Epithelial cell of proximal tubule (primary cell): ENCODE results near the gene MEGF11. TPM values are rescaled to one million over a fixed set of nuclear protein-coding genes. Genes with fewer than 3 reads are reported as not detected.
A peak's percentile ranks its signal among the peaks of the same experiment; 100 is the strongest.

Experiments
- DNase-seq: peaks from one replicate; pipeline ENCODE4 v3.0.0-alpha.2; 2011; ENCODE audit warnings: low read depth
- H3K4me3 ChIP-seq: 2 replicates; pipeline ENCODE4 v1.5.1; 2011; ENCODE audit warnings: low read depth, mild to moderate bottlenecking, low read length
- total RNA-seq: library from RNA; depleted of rRNA; stranded (reverse); fragments of >200 nt; gene quantifications from 2 replicates; pipeline ENCODE4 v1.2.3, GENCODE V29; 2015
- TF ChIP-seq, protein P1 (sequence below): conservative IDR thresholded peaks from 2 replicates; pipeline ENCODE4 v1.5.1; 2012; ENCODE audit warnings: low read depth, mild to moderate bottlenecking, low read length

MEGF11 gene
- total RNA-seq, 1 donor from 2014 or later: 3.7 TPM

DNA sequence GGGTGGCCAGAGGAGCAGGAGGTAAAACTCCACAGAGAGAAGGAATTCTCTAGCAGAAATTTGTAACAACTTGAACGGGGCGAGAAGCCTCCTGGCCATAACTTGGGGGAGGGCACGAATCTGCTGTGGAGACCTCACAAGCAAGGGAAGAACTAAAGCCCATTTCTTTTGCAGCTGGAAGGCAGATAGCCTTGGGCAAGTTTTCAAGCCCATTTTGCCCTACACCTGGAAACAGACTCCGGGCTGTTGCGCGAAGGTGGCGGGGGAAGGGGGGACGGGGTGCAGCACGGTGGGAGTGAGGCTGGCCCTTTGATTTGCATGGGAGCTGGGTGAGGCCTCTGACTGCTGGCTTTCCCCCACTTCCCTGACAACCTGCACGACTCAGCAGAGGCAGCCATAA lies 168.8 kb downstream of the MEGF11 start:
- DNase-seq: no peak
- TF ChIP-seq, protein P1, sequence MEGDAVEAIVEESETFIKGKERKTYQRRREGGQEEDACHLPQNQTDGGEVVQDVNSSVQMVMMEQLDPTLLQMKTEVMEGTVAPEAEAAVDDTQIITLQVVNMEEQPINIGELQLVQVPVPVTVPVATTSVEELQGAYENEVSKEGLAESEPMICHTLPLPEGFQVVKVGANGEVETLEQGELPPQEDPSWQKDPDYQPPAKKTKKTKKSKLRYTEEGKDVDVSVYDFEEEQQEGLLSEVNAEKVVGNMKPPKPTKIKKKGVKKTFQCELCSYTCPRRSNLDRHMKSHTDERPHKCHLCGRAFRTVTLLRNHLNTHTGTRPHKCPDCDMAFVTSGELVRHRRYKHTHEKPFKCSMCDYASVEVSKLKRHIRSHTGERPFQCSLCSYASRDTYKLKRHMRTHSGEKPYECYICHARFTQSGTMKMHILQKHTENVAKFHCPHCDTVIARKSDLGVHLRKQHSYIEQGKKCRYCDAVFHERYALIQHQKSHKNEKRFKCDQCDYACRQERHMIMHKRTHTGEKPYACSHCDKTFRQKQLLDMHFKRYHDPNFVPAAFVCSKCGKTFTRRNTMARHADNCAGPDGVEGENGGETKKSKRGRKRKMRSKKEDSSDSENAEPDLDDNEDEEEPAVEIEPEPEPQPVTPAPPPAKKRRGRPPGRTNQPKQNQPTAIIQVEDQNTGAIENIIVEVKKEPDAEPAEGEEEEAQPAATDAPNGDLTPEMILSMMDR: no peak
- no peak overlapping the region for H3K4me3 ChIP-seq

DNA sequence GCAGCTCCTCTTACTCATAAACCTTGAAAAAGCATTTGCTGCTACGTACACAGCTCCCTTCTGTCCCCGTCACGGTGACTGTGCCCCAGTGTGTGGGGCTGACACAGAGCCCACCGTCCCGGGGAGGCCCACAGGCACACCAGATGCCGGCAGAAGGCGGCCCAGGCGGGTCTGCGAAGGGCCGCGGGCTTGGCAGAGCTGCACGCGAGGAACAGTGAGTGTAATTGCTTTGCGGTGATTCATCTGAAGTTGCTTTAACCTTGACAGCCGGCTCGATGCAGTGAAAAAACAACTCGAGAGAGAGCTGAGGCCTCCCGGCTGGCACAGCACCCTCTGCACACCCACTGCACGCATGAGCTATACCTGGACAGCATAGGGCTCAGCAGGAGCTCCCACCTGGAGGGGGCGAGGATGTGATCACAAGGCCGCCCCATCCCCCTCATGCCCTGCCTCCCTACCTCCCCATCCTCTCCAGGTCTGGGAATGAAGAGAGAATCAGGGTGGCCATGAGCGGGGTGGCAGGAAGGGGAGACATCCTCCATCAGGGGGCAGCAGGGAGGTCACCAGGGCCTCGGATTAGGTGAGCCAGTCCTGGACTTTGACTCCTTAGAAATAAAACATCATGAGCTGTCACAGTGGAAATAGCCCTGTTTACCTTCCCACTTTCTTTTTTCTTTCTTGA lies 172.7 kb downstream of the MEGF11 start:
- TF ChIP-seq, protein P1: peak; percentile 55
- peak; percentile 30 for DNase-seq
- no peak overlapping the region for H3K4me3 ChIP-seq

DNA sequence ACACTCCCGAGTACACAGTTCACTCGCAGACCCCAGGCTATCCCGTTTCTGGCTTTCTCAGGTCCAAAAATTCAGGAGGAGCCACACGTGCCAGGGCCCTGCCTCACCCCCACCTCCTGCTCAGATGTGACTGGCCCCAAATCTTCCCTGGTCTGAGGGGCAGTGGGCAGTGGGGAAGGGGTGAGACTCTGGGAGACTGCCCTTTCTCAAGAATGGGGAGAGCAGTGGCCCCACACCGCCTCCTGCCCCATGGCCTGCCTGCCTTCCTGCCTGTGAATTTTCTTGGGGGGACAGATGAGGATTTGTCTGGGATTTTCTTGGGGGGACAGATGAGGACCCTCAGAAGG lies 174.6 kb downstream of the MEGF11 start:
- no peak overlapping the region for H3K4me3 ChIP-seq
- TF ChIP-seq, protein P1: no peak
- DNase-seq: no peak

DNA sequence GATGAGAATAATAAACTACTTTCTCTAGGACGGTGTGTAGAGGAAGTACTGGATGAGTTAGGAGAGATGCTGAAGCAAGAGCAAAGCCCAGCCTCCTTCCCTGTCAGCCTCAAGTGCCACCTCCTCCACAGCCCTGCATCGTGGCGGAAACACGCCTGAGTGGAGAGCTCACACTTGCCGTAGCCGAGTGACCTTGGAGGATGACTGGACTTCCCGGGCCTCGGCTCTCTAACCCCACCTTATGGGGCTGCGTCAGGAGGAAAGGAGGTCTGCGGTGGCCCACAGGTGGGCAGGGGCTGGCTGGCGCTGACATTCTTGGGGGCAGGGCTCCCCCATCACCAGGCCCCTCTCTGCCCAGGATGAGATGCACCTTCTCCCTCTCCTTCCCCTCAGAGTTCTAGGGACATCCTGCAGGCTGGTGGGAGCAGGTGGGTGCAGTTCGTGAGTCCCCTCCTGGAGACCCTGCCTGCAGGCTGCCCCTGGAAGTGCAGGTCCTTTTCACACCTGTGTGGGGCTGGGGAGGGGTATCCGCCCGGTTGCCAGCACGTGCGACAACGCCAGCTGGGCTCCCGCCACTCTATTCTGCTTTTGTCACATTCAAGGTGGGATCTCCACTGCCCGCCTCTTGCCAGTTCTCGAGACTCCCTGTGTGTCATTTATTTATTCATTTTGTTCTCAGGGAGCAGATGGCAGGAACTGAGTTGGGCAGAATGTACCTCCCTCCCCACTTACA lies 175.2 kb downstream of the MEGF11 start:
- no peak overlapping the region for H3K4me3 ChIP-seq
- DNase-seq: no peak
- TF ChIP-seq, protein P1: no peak

DNA sequence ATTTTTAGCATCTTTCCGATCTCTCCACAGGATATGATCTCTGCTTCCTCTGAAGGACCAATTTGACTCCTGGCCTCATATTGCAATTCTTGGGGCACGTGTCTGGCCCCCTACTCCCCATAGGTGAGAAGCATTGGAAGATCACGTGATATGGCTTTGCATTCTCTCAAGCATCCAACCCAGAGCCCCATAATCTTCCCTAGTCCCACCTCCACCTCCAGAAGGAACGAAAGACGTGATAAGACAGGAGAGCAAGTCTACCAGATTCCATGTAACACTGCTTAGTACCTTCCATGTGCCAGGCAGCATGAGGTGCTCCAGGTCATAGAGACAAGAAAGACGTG lies 176.3 kb downstream of the MEGF11 start:
- DNase-seq: no peak
- H3K4me3 ChIP-seq: no peak overlapping the region
- TF ChIP-seq, protein P1: no peak

DNA sequence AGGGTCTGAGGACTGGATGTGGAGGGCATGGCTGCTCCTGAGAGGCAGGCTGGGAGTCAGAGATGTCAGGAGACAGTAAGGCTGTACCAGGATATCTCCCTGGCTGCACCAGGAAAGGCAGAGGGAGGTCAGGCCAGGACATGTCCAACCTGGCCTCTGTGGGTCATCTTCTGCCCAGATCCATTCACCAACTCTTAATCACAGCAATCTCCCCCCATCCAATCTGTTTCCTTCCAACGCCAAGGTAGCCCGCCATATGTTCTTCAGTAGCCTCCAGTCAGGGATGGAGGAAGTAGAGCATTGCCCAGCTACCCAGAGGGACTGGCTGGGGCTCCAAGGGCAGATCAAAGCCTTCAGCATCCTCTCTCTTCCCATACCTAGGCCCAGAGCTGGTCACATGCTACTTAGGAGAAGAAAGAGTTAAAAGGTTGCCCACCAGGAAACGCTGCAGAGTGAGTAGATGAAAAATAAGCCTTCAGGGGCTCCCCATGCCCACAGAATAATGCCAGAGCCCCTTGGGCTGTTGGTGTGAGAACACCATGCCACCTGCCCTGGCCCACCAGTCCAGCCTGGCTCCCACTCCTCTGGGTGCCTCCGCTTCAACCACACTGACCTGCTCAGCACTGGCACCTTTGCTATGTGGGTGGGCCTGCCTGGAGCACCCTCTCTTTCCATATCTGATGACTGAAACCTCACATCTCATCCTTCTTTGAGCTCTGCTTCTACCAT lies 176.8 kb downstream of the MEGF11 start:
- no peak for DNase-seq
- H3K4me3 ChIP-seq: no peak overlapping the region
- TF ChIP-seq, protein P1: no peak
